ENCODE measurements around the gene TMEM164.

The TMEM164 gene

DNA sequence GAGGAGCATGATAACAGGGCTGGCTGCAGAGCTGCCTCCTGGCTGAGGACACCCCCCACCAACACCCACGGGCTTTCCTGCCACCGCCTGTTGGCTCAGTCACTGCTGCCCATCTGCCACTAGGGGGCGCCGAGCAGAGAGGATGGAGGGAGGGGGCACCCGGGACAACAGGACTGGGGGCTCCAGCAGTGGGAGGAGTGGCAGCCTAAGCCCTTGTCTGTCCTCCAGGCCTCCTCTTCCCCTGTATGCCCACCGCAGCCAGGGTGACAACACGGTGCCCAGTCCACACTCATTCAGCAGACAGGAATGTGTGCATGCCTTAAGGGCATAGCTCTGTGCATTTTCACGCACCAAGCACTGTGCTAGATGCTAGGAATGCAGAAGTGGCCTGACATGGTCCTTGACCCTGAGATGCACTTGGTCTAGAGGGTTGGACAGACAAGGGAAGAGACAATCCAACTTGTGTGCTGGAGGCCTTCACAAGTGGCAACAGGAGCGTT is 165.1 kb downstream of the TMEM164 start:
- DNase-seq (ENCODE audit: low read depth), result no peak

DNA sequence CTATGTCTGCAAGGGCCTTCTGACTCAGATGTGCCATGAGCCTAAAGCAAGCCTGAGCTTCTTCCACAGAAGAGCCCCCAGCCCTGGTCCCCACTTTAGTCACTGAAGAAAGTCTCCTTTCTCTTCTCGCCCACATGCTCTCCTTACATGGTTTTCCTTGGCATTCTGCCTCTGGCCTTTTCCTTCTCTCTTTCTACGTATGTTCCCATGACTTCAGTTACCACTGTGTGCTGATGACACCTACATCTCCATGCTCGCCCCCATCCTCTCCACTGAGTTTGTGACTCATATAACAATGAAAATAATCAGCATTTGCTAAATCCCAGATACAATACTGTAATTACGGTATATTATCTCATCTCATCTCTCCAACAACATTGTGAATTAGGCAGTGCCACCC is 165.7 kb downstream of the TMEM164 start:
- DNase-seq (ENCODE audit: low read depth), result peak; percentile 55

DNA sequence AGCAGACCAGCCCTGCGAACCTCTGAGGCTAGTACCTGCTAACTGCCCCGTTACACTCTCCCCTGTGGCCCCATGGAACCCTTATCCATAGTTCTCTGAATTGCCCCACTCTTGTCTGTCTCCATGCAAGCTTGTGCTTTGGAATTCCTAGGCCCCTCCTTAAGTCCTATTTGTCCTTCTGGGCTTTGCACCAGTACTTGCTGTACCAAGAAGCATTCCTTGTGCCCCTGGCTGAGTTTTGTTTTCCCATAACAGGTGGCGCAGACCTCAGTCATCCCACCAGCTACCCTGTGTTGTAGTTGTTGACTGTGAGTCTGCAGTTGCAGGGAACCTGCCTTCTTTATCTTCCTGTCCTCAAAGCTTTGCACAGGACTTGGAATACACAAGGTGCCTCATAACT is 167.1 kb downstream of the TMEM164 start:
- DNase-seq (ENCODE audit: low read depth), result no peak

DNA sequence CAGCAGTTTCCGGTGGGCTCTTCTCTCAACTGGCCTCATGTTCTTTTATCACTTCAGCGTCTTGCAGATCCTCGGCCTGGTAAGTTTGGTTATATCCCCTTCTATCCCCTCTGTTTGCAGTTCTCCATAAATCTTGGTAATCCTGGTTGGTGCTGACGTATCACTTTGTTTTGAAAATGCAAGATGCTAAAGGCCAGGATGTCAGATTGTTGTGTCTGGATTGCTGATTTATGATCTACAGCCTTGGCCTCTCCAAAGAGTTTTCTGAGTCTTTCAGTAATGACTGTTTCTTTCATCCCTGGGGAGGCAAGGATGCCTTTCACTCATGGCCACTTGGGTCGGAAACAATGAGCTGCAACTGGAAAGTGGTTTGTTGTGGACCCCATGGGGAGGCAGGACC is 168.5 kb downstream of the TMEM164 start:
- DNase-seq (ENCODE audit: low read depth), result peak; percentile 82

DNA sequence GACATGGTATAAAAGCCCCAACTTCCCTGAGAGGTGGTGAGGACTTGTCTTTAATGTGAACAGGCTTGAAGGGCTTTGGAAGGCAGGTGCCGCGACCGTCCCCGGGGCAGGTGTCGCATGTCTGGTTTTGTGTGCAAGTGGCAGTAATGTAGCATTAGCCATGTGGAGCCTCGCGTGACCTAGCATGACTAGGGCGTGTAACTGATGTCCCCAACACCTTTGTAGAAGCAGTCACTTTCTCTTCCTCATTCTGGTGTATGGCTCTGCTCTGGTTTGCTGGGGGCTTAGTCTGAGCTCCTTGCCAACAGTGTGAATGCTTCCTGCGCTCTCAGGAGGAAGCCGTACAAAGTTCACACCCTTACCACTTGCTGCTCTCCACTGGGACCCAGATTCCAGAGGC is 169.3 kb downstream of the TMEM164 start:
- no peak for DNase-seq (ENCODE audit: low read depth)

DNA sequence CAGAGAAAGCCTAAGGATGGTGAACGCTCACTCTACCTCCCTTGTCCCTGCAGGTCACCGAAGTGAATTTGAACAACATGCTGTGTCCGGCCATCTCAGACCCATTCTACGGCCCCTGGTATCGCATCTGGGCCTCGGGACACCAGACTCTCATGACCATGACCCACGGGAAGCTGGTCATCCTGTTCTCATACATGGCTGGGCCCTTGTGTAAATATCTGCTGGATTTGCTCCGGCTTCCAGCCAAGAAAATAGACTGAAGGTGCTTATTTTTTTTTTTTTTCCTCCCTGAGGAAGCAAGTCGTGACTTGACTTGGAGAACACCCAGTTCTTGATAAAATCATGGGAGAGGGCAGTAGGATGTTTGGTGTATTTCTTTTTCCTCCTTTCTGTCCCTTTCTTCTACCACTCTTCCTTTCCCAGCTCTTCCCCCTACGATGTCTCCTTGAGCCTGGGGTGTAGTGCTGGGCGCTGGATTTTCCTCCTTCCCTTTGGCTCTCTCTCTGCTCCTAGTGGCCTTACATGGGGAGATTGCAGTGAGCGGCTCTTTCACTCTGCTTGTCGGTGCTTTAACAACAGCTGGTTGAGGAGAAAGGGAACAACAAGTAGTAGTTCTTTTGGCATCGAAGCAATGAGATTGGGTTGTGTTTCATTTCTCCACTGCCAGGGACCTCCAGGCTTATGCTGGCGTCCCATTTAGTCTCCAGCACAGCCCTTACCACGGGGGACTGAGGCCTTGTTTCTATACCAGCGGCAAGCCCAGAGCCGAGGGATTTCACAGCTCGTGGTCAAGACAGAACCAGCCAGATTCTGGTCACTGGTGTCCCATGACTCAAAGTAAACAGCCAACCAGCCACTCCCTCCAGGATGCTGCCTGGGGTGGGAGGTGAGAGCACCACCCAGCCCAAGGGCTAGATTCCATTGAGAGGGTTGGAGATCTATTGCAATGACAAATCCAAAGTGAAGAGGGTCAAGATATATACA is 170.6 kb downstream of the TMEM164 start:
- DNase-seq (ENCODE audit: low read depth), result no peak

DNA sequence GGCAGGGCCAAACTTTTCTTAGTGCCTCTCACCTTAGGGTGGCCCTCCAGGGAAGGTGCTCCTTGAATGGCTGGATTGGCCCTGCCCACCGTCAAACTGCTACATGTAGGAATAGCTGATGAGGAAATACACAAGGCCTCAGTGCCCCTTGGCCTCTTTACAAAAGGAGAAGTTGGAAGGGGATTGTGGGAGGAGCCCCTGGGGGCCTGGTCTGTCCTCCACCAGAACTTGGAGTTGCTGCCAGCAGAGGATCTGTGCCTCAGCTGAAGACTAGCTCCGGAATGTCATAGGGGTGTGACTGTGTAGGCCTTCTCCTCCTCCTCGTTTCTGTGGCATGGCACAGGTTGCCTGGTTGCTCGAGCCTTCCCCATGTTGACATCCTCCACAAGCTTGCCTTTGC is 172.2 kb downstream of the TMEM164 start:
- DNase-seq (ENCODE audit: low read depth), result no peak

DNA sequence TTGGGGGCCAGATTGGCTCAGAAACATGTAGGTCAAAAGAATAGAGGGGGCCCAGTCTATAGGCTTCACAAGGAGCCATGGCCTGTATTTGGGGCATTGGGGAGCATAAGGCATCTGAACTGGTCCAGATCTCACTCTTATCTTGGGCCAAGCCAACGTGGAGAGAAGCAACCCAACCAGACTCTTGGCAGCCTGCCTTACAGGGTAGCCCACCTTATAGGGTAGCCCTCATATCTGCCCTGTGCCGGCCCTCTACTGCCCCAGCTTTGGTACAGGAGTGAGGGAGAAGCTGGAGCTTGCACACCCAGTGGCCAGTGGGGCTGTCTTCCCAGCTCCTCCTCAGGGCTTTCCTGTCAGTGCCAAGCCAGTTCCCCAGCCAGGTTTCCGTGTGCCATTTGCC is 172.8 kb downstream of the TMEM164 start:
- no peak for DNase-seq (ENCODE audit: low read depth)

DNA sequence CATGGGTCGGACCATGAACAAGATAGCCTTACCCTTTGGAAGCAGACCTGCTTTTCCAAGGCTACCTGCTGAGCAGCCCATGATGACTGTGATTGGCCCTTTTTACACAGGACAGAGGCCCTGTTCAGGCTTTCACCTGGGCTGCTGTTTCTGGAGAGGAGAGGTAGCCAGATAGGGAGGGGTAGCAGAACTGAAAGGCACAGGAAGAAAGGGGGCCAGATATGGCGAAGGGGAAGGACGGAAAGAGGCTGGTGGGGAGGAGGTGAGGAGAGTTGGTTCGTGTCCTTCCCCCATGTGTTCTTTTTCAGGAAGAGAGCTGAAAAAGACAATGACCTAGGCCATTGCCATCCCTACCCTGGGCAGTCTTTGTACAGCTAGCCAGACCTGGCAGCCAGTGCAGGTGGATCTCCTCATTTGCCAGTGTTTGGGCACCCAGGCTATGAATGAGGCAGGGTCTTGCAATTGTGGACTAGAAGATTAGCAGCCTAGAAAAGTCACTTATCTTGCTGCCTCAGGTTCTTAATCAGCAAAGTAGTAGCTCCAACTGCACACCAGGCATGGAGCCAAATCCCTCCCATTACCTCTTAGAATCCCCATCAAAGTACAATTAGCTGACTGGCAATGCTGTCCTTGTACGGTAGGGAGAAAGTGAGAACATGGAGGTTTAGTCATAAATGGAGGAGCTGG is 175.4 kb downstream of the TMEM164 start:
- DNase-seq (ENCODE audit: low read depth), result peak; percentile 54

DNA sequence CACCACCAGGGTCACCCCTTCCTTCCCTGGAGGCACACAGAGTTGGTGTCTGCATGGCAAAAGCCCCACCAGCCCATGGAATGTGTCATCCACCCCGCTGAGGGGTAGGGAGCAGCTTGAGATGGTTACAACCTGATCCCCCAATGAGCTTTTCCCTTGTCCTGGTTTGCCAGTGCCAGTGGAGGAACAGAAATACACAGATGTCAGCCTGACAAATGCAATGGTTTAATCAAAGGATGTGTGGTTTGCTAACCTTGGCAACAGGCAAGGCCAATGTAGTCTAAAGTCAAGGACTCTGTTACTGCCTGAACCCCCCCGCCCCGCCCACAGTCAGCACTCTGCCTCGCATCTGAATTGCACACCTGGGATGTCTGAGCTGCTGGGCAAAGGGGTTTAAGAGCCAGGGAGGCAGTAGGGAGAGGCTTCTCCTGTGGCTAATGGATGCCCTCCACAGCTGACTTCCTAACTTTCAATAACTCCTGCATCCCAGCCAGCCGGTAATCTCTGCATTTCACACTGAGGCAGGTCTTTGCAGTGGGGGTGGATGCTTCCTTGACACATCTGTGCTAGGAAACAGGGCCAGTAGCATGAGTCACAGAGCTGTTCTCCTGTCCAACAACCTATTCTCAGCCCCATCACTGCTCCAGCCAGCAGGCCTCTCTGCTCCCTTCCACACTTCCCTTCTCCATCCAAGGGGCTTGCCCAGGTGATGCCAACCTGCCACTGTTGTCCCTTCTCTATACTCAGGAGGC is 177.4 kb downstream of the TMEM164 start:
- peak; percentile 88 for DNase-seq (ENCODE audit: low read depth)

DNA sequence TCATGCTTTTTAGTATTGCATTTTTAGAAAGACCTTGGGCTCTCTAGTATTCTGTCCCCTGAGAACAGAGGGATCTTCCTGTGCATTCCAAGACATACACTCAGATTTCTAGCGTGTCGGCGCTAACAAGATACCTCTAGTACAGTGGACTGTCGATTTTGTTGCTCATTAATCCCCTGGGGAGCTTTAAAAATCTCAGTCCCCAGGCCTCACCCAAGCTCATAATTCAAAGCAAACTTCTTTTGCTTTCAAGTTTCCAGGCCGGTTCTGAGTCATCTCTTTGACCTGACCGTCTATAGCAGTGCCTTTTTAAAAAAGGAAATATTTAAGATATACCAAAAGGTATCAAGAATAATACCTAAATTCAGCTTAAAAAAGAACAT is 178.0 kb downstream of the TMEM164 start:
- peak; percentile 40 for DNase-seq (ENCODE audit: low read depth)

DNA sequence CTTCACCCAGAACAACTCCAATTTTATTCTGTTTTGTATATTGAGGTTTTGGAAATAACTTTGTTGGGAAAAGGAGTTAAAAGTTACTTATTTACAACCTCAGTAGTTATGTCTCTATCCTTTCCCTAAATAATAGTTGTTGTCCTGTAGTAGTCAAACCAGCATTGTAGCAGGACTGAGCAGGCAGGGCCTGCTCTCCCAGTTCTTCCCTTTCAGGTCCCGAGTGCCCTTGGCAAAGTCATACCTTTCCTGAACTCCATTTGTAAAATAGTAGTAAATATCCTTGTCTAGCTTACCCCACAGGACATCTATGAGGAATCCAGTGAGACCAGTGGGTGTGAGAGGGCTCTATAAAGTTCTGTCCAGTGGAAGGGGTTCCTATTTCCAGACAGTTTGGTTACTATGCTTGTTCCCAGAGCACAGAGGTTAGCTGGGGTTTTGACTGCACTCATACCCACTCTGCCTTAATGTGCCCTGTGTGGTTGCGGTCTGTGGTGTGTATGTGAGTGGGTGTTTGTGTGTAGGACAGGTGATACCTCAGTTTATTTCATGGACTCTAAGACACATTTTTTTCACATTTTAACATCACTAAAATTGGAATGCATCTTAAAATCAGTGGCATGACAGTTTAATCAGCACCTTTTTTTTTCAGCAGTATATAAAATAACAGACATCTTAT is 178.7 kb downstream of the TMEM164 start:
- no peak for DNase-seq (ENCODE audit: low read depth)

DNA sequence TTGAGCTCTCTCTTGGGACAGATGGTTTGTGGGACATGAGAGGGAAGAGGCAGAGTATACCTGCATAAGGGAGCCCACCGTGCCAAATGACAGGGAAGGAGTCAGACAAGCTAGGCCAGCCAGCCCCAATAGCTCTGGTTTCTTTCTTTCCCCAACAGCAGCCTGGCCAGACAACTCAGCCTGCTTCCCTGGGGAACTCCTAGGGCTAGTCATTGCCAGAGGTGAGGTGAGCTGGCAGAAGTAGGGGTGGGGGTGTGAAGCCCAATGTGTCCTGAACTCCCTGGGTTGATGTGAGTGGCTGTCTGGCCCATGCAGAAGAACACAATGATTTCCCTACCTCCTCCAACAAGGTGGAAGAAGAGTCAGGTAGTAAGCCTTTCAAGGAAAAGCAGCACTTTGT is 179.4 kb downstream of the TMEM164 start:
- no peak for DNase-seq (ENCODE audit: low read depth)

DNA sequence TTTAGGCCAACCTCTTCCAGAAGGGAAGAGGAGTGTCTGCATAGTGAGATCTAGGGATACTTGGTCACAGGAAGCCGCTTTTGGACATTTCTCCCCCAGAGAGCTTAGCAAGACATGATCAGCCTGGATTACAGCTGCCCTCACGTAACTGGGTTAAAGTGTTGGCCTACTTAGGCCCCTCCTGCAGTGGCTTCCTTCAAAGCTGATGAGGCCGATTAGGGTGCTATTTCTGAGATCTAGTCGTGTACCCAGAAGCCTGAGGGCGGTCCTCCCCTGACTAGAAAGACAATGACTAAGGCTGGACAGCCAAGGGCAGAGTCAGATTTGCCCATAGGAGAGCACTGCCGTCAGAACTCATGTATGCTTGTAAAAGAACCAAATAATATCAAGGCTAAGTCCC is 180.0 kb downstream of the TMEM164 start:
- peak; percentile 36 for DNase-seq (ENCODE audit: low read depth)

DNA sequence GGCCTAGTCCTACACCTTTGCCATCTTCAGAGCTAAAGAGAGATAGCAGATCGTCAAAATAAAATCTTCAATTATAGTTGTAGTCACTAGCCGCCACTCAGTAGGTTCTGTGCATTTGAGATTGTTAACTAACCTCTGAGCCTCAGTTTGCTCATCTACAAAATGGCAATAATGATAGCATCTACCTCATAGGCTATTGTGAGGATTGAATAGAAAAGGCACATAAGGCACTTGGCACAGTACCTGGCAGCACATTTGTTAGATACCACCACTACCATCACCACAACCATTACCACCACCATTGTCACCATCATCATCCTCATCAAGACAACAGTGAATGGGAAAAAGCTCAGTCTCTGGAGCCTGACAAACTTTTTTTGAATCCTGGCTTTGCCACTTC is 180.4 kb downstream of the TMEM164 start:
- DNase-seq (ENCODE audit: low read depth), result no peak

DNA sequence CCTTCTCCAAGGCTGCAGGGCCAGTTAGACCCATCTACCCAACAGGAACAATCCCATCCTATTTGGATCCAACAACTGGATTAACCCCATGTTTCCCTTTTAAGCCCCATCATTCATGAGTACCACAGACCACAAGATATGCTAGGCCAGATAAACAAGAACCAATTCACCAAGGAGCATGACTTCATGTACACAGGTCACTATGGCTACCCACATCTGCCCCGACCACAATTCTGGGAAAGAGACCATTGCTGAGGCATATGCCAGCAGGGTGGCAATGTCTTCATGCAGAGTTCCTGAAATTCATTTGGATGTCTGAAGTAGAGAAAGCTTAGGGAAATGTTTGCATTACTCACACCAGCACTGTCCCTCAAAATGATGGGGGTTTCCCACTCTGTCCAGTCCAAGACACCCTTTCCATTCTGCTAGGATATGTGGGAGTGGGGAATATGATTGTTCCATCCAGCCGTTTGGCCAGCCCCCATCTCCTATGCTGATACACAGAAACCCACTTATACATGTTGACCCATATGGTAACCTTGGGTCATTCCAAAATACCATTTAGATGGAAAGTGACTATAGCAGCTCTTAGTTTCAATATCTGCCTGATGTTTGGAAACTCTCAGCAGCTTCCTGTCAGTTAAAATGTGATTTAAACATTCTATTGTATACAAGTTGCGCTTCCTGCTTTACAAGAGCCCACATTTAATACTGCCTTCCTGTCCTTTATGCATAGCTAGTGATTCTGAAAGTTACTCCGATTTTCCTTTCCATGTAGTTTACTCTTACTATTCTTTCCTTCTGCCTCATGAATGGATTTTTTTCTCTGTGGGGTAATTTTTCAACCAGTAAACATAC is 186.0 kb downstream of the TMEM164 start:
- peak; percentile 49 for DNase-seq (ENCODE audit: low read depth)

DNA sequence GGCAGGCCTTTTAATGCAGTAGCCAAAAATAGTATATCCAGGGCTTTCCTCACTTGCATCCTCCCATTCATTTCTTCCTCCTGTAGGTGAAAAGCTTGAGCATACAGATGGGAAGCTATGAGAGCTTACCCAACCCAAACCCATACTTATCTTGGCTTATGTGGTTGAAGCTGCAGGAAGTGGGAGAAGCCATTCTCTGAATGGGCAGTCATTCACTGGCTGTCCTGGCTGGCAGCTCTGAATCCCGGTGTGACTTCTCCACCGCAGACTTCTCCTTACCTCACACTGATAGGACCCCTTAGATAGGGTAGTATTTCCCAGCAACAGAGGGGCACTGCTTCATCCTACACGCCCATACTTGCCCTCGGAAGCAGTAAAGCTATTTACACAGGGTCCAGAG is 189.6 kb downstream of the TMEM164 start:
- peak; percentile 50 for DNase-seq (ENCODE audit: low read depth)

DNA sequence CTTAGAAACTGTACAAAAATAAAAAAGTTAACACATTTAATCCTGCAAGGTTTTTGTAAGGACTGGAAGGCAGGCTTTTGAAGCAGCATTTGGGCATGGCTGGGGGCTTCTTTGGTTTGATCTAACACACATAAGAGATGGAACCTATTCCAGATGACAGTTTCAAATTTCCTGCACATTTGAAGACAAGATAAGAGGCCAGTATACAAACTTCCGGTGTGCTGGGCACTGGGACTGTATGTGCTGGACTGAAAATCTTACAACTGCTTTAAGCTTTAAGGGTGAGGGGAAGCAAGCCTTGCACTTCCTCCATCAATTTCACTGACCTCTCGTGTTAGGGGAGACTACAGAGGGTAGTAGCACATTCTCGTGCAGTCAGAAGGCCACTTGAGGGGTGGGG is 192.1 kb downstream of the TMEM164 start:
- no peak for DNase-seq (ENCODE audit: low read depth)

DNA sequence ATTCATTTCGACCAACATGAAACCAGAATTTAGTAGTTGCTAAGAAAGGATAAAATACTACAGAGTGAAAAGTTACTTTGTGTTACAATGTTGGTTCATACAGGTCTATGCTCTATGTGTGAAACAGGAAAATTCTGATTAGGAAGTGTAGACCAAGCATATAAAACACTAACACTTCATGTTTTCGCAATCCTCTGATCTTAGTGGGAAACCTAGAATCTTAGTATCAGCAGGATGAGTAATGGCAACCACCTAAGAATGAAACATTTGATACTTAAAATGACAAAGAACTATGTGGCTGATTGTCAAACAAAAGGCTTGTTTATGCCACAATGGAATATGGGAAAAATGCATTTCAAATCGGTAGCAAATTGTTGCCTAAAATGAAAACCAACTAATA is 198.9 kb downstream of the TMEM164 start:
- DNase-seq (ENCODE audit: low read depth), result peak; percentile 68

DNA sequence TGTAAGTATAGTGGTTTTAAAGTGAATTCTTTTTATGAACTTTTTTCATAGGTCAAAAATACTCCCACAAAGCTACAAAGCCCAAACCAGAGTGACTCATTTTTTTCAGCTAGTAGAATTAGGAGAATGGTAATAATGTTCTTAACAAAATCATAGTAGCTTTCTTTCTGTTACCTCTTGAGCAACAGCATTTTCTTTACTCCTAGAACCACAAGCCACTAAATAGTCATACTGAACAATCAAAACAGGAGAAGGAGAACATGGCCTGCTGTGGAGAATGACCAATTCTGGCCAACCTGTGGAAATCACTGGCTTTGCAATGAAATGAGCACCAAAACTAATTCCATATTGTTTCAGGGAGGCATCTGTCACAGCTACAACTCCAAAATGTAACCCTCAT is 202.1 kb downstream of the TMEM164 start:
- DNase-seq (ENCODE audit: low read depth), result peak; percentile 83

DNA sequence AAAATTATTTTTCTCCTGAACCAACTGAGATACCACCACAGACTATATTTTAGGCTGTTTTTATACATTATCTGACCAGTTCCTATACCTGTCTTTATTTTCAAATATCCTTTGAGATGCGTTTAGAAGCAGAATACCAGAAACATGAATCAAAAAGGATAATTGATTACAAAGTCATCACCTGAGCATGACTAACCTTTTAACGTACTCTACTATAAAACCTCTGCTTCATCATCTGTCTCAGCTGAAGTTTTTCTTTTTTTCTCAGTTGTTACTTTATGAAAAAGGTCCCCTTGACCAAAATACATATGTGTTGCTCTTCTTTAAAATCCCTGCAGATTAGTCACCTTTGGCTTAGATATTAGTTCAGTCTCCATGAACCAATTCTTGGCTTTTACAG is 205.2 kb downstream of the TMEM164 start:
- DNase-seq (ENCODE audit: low read depth), result no peak

Measured in amniotic epithelial cell (primary cell).